ENCODE measurements around the gene POLR3H. TPM values are rescaled to one million over a fixed set of nuclear protein-coding genes. Genes with fewer than 3 reads are reported as not detected.
"Not testable (repeated sequence)": the region's sequence is repeated elsewhere in the genome, so short reads cannot be mapped to it uniquely, and the experiment has no call there.

The POLR3H gene
- 8.5 and 9.5 TPM in 2 replicates for total RNA-seq (2014; rRNA removed; shearing (Covaris generic))

DNA sequence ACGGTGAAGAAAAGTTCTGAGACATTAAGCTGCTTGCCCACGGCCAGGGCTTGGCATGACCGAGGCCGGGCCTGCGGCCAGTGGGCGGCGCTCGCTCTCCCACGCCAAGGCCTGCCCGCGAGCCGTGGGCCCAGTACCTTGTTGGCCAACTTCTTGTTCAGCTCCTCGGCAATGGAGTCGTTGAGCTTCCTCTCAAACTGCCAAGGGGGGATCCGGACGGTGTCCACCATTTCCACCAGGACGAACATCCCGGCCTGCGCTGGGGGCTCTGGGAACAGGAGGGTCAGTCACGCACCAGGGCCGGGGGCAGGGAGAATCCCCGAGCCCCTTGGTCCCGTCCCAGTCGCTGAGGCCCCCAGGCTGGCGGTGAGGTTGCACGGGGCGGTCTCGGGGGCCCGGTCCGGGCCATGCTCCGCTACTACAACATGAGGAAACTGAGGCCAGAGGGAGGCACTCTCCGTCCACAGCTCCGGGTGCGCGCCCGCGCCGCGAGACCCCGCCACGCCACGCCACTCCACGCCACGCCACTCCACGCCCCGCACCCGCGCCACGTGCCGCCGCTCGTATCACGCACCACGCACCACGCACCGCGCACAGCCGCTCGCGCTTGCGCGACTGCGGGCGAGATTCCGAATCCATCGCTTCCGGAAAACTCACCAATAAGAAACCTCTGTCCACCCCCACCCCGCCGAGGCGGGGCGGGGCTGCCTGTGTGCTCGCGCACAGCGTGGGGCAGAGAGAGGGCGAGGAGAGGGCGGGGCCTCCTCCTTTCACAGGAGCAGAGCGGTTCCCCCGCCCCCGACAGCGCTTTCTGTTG is at the start of gene POLR3H:
POLR3H (minus strand) TSS at position 617 of the 817 bp plus-strand sequence; CDS start at position 248, 369 bp downstream.
- peak; percentile 100 for DNase-seq
- Histone ChIP-seq H3K36me3 (replicated peaks; ENCODE audit: control insufficient read depth, insufficient read depth, low read length) (no peaks in the 10 kb centered on the region; the same call in none of the 2 replicates), H3K4me3 (ENCODE audit: insufficient read depth, low read depth, low read length) (peak within 1 kb of the TSS; percentile 95), H3K27me3 (ENCODE audit: control insufficient read depth, insufficient read depth, low read length) (no peaks in the 10 kb centered on the region)

DNA sequence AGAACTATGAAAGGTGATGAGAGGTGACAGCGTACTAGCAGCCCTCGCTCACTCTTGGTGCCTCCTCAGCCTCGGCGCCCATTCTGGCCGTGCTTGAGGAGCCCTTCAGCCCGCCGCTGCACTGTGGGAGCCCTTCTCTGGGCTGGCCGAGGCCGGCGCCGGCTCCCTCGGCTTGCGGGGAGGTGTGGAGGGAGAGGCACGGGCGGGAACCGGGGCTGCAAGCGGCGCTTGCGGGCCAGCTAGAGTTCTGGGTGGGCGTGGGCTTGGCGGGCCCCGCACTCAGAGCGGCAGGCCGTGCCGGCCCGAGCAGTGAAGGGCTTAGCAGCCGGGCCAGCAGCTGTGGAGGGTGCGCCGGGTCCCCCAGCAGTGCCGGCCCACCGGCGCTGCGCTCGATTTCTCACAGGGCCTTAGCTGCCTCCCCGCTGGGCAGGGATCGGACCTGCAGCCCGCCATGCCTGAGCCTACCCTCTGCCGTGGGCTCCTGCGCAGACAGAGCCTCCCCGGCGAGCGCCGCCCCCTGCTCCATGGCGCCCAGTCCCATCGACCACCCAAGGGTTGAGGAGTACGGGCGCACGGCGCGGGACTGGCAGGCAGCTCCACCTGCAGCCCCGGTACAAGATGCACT is 49.2 kb upstream of the POLR3H start:
- DNase-seq; H3K27me3 ChIP-seq (ENCODE audit: control insufficient read depth, insufficient read depth, low read length); H3K4me3 ChIP-seq (ENCODE audit: insufficient read depth, low read depth, low read length); H3K36me3 ChIP-seq (replicated peaks; ENCODE audit: control insufficient read depth, insufficient read depth, low read length): not testable (repeated sequence)

GRCh38 chr22:41589391-41590241 is 45.3 kb upstream of the POLR3H start, which contains the start of gene PMM1:
PMM1 (minus strand) TSS chr22:41589840; CDS start chr22:41589805, 35 bp downstream.
- Histone ChIP-seq H3K4me3 (ENCODE audit: insufficient read depth, low read depth, low read length) (peak within 1 kb of the TSS; percentile 87), H3K36me3 (replicated peaks; ENCODE audit: control insufficient read depth, insufficient read depth, low read length) (no peaks in the 10 kb centered on the region), H3K27me3 (ENCODE audit: control insufficient read depth, insufficient read depth, low read length) (no peaks in the 10 kb centered on the region)
- DNase-seq, result peak; percentile 100

DNA sequence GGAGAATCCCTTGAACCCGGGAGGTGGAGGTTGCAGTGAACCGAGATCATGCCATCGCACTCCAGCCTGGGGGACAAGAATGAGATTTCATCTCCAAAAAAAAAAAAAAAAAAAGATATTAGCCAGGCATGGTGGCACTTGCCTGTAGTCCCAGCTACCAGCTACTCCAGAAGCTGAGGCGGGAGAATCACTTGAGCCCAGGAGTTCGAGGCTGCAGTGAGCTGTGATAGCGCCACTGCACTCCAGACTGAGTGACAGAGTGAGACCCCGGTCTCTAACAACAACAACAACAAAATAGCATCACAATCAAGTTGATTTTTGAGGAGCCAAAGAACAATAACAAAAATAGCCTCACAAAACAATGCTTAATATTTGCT is 43.1 kb upstream of the POLR3H start:
- Histone ChIP-seq H3K27me3 (ENCODE audit: control insufficient read depth, insufficient read depth, low read length) (no peaks in the 10 kb centered on the region), H3K36me3 (replicated peaks; ENCODE audit: control insufficient read depth, insufficient read depth, low read length) (no peaks in the 10 kb centered on the region), H3K4me3 (ENCODE audit: insufficient read depth, low read depth, low read length) (no peak overlapping the region)
- DNase-seq, result no peak

DNA sequence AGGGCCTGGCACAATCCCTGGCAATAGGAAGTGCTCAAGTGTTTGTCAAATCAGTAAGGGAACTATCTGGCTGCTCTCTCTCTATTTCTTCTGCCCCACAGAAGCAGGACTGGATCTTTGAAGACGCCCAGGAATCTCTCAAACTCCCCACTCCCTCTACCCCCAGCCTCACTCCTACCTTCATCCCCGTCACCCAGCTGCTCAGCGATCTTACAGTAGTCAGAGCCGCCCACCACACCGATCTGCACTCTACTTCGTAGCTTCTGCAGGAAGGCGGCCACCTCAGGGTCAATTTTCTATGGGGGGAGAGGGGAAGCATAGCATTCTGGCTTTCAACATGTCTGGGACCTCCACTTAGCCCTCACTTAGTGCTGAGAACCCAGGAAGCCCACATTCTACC is 41.6 kb upstream of the POLR3H start:
- Histone ChIP-seq H3K36me3 (replicated peaks; ENCODE audit: control insufficient read depth, insufficient read depth, low read length) (no peaks in the 10 kb centered on the region), H3K4me3 (ENCODE audit: insufficient read depth, low read depth, low read length) (no peak overlapping the region), H3K27me3 (ENCODE audit: control insufficient read depth, insufficient read depth, low read length) (no peaks in the 10 kb centered on the region)
- DNase-seq, result no peak

GRCh38 chr22:41584881-41585280 is 40.6 kb upstream of the POLR3H start:
- H3K27me3 ChIP-seq (ENCODE audit: control insufficient read depth, insufficient read depth, low read length), result no peaks in the 10 kb centered on the region
- H3K4me3 ChIP-seq (ENCODE audit: insufficient read depth, low read depth, low read length), result no peak overlapping the region
- H3K36me3 ChIP-seq (replicated peaks; ENCODE audit: control insufficient read depth, insufficient read depth, low read length), result no peaks in the 10 kb centered on the region
- DNase-seq, result no peak

- no peaks in the 10 kb centered on the region for H3K27me3 ChIP-seq (ENCODE audit: control insufficient read depth, insufficient read depth, low read length)
- DNase-seq, result no peak
- H3K4me3 ChIP-seq (ENCODE audit: insufficient read depth, low read depth, low read length), result no peak overlapping the region
- H3K36me3 ChIP-seq (replicated peaks; ENCODE audit: control insufficient read depth, insufficient read depth, low read length), result no peaks in the 10 kb centered on the region
Observed at GRCh38 chr22:41582694-41583093, 38.4 kb upstream of the POLR3H start.

DNA sequence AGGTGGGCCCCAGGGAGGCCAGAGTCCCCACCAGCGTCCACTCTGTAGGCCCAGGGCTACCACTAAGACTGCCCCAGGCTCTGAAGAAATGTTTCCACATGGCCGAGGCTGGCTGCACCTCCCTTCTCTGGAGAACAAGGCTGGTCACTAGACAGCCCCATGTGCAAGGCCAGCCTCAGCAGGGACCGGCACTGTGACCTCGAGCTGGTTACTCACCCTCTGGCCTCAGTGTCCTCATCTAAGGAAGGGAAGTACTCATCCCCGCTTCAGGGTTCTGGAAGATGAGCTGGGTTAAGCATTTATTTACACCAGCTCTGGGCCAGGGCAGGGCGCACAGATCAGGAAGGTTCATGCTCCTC is 35.7 kb upstream of the POLR3H start:
- Histone ChIP-seq H3K27me3 (ENCODE audit: control insufficient read depth, insufficient read depth, low read length) (no peaks in the 10 kb centered on the region), H3K36me3 (replicated peaks; ENCODE audit: control insufficient read depth, insufficient read depth, low read length) (no peaks in the 10 kb centered on the region), H3K4me3 (ENCODE audit: insufficient read depth, low read depth, low read length) (no peak overlapping the region)
- DNase-seq, result no peak

DNA sequence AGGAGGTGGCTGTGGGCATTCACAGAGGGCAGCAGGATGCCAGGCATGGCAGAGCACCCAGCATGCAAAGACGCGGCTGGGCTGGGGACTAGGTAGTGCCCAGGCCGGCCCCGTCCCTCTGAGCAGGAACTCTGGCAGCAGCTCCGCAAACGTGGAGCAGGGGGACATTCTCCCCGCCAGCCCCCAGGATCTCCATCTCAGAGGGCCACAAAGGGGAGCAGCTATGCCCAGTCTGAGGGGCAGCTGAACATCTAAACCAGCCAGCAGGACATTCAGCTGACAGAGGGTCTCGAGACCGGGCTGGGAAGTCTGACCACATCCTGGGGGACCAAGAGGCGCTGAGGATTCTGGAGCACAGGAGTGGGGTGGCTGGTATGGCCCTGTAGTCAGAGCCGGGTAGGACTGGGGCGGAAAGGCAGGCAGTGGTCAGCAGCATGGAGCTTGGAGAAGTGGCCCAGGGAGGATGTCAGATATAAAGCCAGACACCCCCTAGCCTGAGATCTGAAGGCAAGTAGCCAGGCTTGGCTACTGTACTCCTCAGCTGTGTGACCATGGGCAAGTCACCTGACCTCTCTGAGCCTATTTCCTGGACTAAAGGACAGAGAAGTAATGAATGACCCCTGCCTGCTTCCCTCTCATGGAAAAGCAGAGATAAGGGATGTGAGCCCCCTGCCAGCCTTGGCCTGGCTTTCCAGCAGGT is 35.2 kb upstream of the POLR3H start:
- Histone ChIP-seq H3K27me3 (ENCODE audit: control insufficient read depth, insufficient read depth, low read length) (no peaks in the 10 kb centered on the region), H3K36me3 (replicated peaks; ENCODE audit: control insufficient read depth, insufficient read depth, low read length) (no peaks in the 10 kb centered on the region), H3K4me3 (ENCODE audit: insufficient read depth, low read depth, low read length) (no peak overlapping the region)
- peak; percentile 33 for DNase-seq

DNA sequence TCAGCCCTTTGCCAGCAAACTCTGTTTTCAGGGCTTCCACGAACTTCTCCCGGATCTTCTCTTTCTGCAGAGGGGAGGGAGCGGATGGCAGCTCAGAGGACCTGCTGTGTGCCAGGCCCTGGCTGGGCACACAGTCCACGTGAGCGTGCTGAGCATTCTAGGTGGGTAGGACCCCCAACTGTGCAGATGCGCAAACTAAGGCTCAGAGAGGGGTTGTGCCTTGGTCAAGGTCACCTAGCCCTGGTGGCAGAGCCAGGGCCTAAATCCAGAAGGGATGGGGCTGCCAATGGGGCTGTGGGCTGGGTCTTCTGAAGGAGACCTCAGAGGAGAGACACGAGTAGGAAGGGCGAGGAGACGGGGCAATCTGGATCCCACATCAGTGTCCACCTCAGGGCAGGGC is 34.5 kb upstream of the POLR3H start:
- DNase-seq, result peak; percentile 37
- H3K27me3 ChIP-seq (ENCODE audit: control insufficient read depth, insufficient read depth, low read length), result no peaks in the 10 kb centered on the region
- H3K4me3 ChIP-seq (ENCODE audit: insufficient read depth, low read depth, low read length), result no peak overlapping the region
- H3K36me3 ChIP-seq (replicated peaks; ENCODE audit: control insufficient read depth, insufficient read depth, low read length), result no peaks in the 10 kb centered on the region

GRCh38 chr22:41578114-41578513 is 33.8 kb upstream of the POLR3H start:
- no peaks in the 10 kb centered on the region for H3K27me3 ChIP-seq (ENCODE audit: control insufficient read depth, insufficient read depth, low read length)
- peak; percentile 29 for DNase-seq
- H3K36me3 ChIP-seq (replicated peaks; ENCODE audit: control insufficient read depth, insufficient read depth, low read length), result no peaks in the 10 kb centered on the region
- no peak overlapping the region for H3K4me3 ChIP-seq (ENCODE audit: insufficient read depth, low read depth, low read length)

- peak; percentile 95 for DNase-seq
- no peak overlapping the region for H3K4me3 ChIP-seq (ENCODE audit: insufficient read depth, low read depth, low read length)
Observed at GRCh38 chr22:41576877-41577276, 32.6 kb upstream of the POLR3H start.

DNA sequence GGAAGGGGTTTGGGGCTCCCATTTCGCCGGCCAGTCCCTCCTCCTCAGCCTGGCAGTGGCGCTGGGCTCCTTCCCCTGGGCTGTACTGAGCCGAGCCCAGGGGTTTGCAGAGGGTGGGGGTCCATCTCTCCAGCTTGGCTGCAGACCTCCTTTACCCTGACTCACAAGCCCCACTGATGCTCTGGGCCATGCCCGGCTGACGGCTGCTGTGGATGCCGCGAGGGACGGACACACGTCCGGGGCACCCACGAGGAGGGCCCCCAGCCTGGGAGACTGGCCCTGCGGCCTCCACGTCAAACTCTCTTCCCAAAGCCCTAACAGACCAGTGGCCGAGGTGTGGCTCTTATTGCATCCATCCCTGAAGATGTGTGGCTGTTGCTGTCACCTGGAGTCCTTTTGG is 31.3 kb upstream of the POLR3H start:
- Histone ChIP-seq H3K36me3 (replicated peaks; ENCODE audit: control insufficient read depth, insufficient read depth, low read length) (no peaks in the 10 kb centered on the region), H3K27me3 (ENCODE audit: control insufficient read depth, insufficient read depth, low read length) (no peaks in the 10 kb centered on the region), H3K4me3 (ENCODE audit: insufficient read depth, low read depth, low read length) (no peak overlapping the region)
- no peak for DNase-seq

More at GRCh38 chr22:41576877-41577276, 32.6 kb upstream of the POLR3H start:
- no peaks in the 10 kb centered on the region for H3K36me3 ChIP-seq (replicated peaks; ENCODE audit: control insufficient read depth, insufficient read depth, low read length)
- H3K27me3 ChIP-seq (ENCODE audit: control insufficient read depth, insufficient read depth, low read length), result no peaks in the 10 kb centered on the region

DNA sequence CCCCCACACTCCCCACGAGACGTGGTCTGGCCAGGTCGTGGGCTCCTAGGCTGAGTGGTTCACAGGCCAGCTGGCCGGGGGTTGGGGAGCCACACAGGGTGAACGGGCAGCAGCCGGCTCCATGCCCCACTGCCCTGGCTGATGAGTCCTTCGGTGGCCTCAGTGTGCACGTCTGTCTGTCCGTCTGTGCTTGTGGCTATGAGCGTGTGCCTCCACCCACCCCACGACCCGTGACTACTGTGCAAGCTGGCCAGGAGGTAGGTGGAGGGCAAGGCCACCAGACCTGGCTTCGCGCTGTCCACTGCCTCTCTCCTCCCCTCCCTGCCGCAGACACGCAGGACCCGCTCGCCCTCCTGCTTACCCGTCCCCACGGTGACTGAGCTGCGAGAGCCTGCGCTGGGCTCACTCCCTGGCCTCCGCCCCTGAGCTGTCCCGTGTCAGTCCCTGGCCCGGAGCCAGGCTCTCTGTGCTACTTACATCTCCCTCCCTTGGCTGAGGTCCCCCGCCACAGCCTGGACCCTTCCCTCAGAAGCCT is 30.6 kb upstream of the POLR3H start:
- no peak for DNase-seq
- Histone ChIP-seq H3K4me3 (ENCODE audit: insufficient read depth, low read depth, low read length) (no peak overlapping the region), H3K27me3 (ENCODE audit: control insufficient read depth, insufficient read depth, low read length) (no peaks in the 10 kb centered on the region), H3K36me3 (replicated peaks; ENCODE audit: control insufficient read depth, insufficient read depth, low read length) (no peaks in the 10 kb centered on the region)
